NOMO-1 treated with DMSO at 0.1 percent for 48 hours (cell line): Measurements from ENCODE around the gene GOLGA6C.
"Not testable (repeated sequence)": the region's sequence is repeated elsewhere in the genome, so short reads cannot be mapped to it uniquely, and the experiment has no call there.

Source experiments
- DNase-seq: peaks from one replicate; lab custom pipeline; 2025; ENCODE audit not compliant: unreplicated experiment; lab: John Stamatoyannopoulos, UW

Gene GOLGA6C

DNA sequence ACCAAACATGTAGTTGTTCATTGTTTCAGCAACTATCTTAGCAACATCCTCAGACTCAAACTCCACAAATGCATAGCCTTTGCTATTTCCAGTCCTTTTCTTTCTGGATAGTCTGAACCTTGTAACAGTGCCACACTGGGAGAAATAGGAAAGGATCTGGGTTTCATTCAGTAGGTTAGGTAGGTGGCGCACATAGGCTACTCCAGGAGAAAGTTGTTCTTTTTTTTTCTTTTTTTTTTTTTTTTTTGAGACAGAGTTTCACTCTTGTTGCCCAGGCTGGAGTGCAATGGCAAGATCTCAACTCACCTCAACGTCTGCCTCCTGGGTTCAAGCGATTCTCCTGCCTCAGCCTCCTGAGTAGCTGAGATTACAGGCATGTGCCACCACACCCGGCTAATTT, 5.8 kb upstream of the GOLGA6C start:
- DNase-seq = not testable (repeated sequence)

DNA sequence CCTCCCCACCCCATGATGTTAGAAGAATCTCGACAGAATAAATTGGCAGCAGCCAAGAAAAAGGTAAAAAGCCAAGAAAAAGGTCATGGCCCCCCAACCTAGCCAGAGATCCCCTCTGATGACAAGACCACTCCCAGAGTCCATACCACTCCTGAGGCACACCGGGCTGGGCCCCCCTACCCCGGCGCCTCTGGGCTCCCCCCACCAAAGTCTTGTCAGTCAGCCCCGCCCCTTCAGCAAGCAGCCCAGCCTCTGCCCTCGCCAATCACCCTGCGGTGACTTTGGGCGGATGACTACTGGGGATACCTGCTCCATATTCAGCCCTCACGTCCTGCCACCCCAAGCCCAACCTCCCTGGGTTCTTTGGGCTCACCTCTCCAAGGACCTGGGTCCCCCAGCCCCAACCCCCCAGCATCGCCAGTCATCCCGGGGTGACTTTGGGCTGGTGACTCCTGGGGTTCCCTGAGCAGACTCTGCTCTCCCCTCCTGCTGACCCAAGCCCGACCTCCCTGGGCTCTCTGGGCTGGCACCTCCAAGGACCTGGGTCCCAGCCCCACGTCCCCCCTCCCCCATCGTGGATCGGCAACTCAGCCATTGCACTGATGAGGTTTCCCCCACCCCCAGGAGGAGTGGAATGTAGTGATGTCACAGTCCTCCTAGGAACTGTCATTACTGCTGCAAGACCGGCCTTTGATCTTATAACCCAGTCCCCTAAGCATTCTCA, 648 bp downstream of the GOLGA6C start:
- not testable (repeated sequence) for DNase-seq

DNA sequence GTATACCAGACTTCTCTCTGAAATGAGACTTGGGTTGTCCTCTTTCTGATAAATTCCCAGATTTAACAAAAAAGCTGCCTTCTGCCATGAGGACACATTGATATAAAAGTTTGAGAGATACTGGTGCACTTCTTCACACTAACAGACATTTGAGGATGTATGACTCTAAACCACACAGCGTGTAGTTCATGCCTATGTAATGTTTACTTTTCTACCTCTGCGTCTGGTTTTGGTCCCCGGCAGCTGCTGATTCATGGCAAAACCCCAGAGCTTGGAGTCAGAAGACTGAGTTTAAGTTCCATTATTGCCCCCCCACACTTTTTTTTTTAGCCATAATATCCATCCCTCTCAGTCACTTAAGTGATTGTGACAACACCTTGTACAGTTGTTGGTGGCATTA, 1.7 kb downstream of the GOLGA6C start:
- not testable (repeated sequence) for DNase-seq

DNA sequence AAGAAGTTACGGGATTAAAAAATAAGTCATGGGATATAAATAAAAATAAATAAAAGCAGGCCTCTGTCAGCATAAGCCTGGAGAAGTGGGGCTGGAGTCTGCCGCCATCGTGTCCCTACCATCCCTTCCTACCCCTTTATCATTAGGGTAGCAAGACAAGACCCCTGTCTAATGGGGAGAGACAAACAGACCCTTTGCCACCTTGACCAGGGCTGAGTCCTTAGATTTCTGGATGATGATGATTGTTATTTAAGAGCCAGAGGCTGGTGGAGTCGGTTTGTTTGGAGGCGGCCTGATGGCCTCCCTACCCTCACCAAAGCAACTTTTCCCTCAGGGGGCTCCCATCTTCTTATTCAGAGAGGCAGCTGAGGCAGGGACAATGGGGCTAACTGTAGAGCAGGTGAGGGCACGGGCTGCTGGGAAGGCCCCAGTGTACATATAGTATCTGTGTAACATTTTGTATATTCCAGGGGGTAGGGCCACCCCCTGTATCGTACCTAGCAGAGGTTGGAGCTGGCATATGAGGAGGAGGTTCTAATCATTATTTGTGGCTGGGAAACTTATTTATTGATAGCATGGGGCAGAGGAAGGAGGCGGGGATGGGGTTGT, 15.7 kb downstream of the GOLGA6C start:
- not testable (repeated sequence) for DNase-seq

DNA sequence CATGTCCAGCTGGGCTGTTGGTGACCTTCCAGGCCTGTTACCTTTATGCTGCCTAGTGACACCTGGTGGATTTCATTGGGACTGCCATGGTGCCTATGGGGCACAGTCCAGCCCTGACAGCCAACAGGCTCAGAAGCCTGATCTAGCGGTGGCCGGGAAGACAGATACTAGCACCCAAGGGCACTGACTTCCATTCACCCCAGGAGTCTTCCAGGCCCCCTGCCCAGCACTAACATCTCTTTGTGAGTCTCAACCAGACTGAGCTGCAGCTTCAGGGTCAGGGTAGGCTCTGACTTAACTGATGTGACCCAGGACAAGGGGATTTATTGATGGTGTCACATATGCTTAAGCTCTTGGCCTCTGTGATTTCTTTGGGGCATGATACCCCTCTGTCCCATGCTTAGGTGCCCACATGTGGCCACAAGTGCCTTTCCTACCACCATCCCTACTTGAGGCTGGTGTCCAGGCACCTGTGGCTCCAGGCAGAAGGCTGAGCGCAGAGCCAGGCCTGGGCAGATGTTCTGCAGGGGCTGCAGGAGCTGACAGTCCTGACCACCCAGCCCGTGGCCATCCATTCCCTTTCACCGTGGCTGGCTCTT, 16.5 kb downstream of the GOLGA6C start:
- DNase-seq = not testable (repeated sequence)

GRCh38 chr15:75275617-75276016, 17.5 kb downstream of the GOLGA6C start:
- DNase-seq = not testable (repeated sequence)

- DNase-seq = not testable (repeated sequence)
Measured at GRCh38 chr15:75278497-75278896, 20.4 kb downstream of the GOLGA6C start.

- DNase-seq = not testable (repeated sequence)
Measured at GRCh38 chr15:75282572-75282971, 24.4 kb downstream of the GOLGA6C start, which contains the start of gene GOLGA6D. TSS of gene GOLGA6D (plus strand) at chr15:75282835. CDS start at chr15:75282876, 41 bp downstream.

GRCh38 chr15:75284152-75284551, 26.0 kb downstream of the GOLGA6C start:
- not testable (repeated sequence) for DNase-seq

- not testable (repeated sequence) for DNase-seq
Measured at GRCh38 chr15:75293660-75294059, 35.5 kb downstream of the GOLGA6C start.

GRCh38 chr15:75298541-75299310, 40.6 kb downstream of the GOLGA6C start:
- not testable (repeated sequence) for DNase-seq

DNA sequence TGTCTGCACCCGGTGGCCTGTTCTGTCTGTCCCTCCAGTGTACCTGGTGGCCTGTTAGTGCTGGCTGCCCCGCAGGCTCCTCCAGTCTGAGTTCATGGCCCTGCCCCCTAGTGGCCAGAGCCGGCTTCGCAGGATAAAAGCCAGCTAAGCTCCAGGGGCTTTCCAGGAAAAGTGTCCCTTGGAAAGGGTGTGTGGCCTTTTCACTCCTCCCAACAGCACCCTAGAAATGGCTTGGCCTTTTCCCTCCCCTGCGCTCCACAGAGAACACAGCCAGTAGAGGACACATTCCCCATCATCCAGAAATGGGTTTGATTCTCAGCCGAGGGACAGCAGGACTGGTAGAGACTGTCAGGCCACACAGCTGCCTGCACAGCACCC, 41.2 kb downstream of the GOLGA6C start:
- DNase-seq = not testable (repeated sequence)

DNA sequence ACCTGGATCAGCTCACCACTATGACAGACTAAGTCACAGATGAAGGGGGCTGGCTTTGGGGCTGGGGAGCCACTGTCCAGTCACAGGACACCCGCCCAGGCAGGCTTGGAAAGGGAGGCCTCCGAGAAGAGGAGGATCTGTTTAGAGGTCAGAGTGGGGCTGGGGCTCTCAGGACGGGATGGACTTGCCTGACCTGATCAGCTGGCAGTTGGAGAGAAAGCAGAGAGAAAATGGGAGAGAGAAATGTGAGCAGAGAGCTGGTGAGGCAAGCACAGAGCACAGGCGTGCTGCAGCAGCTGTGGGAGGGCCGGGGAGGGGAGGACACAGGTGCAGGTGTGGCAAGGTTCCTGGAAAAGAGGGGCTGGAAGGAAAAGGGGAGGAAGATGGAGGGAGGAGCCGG, 41.9 kb downstream of the GOLGA6C start:
- not testable (repeated sequence) for DNase-seq

DNA sequence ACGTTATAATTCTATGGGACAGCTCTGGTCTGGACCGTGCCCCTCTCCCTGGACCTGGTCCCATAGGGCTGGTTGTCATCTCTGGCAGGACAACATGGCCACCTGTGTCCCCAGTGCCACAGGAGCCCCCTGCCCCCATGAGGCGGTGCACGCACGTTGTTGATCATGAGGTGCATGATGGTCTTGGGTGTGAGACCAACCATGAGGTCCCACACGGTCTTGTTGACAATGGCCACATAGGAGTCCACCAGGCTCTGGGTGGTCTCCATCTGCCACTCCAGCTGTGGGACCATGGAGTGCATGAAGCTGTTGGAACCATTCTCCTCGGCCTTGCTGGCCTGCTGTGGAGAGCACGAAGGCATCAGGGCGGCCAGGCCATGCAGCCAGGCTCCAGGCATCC, 44.2 kb downstream of the GOLGA6C start:
- no peak for DNase-seq

DNA sequence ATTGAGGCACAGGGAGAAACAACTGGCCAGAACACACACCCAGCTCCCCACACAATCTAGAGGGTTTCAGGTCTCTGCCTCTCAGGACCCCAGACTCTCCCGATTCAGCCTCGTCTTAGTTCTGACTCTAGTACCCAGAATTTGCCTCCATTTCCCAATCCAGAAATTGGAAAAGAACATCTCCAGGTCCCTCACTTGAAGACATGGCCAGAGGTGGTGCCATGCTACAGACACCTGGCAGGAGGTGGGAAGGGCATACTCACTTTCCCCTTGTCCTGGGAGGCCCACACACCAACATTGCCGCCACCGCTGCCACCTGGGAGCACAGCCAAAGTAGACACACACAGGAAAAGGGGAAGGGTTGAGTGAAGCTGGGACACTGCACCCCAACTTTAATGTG, 44.6 kb downstream of the GOLGA6C start:
- not testable (repeated sequence) for DNase-seq

- no peak for DNase-seq
Measured at GRCh38 chr15:75306188-75306587, 48.1 kb downstream of the GOLGA6C start.

DNA sequence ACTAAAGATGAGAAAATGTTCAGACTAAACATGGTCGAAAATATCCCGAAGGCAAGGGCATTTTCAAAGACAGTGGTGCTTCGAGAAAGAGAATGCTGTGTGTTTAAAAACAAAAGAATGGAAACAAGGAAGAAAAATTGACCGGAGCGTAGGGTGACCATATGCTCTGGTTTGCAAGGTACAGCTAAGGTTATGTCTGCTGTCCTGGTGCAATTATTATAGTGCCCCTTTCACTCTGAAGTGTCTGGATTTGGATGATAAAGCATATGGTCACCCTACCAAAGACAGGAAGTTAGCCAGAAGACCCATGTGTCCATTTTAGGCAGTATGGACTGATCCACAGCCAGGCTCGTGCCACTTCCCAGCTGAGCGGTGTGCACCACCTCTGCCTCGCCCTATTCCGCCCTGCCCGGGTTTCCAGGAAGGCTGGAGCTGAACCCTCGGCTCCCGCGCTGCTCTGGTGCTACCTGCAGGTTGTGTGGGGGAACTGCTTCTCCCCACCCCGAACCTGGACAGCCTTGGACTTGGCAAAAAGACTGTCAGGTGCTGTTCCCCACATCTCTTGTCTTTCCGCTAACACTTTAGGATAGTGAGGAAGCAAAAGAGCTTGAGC, 49.8 kb downstream of the GOLGA6C start:
- peak; percentile 15 for DNase-seq

DNA sequence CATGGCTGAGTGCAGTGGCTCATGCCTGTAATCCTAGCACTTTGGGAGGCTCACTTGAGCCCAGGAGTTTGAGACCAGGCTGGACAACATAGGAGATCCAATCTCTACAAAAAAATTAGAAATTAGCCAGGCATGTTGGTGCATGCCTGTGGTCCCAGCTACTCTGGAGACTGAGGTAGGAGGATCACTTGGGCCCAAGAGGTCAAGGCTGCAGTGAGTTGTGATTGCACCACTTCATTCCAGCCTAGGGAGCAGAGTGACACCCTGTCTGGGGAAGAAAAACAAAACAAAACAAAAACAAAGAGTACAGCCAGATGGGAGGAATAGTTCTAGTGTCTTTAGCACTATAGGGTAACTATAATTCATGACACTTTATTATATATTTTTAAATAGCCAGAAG, 51.6 kb downstream of the GOLGA6C start:
- DNase-seq = no peak

DNA sequence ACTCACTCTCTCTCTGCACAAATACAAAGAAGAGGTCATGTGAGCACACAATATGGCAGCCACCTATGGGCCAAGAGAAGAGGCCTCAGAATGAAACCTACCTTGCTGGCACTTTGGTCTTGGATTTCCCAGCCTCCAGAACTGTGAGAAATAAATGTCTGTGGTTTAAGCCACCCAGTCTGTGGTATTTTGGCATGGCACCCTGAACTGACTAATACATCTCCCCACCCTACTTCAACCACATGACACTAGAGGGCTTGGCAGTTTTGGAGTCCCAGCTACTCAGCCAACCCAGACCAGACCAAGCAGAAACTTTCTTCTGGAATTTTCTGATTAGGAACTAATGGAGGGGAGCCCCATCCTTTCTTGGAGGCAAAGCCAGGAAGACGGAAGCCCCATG, 54.4 kb downstream of the GOLGA6C start:
- not testable (repeated sequence) for DNase-seq

DNA sequence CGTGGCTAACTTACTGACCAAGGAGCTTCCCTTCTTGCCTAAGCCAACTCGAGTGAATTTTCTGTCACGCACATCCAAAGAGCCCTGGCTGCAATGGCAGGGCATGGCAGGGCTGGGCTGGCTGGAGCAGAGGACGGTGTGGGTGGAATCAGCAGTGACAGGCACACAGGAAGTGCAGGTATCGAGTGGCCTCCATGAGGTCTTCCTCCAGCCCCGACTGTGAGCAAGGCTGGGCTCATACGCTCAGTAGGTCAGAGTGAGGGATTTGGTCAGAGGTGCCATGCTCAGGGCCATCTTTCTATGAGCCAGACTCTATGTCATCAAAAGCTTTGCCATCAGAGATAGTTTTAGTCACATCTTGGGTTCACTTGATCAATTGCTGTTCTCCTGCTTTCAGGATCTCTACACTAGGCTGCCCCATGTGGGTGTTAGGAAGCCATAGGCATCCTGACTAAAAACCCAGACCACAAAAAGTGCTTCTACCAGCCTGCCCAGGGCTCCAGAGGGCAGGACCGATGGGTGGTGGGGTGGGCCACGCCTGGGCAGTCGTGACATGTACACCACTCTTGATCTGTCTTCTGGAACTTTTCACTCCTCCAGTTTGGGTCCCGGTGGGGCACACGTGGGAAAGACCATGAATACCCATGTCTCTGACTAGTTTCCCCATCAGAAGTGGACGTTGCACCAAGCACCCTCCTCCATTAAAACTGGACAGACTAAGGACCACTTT, 55.1 kb downstream of the GOLGA6C start:
- no peak for DNase-seq
